Measurements from ENCODE around the gene ZNF79.
A peak's percentile ranks its signal among the peaks of the same experiment; 100 is the strongest.
"Not testable (repeated sequence)": the region's sequence is repeated elsewhere in the genome, so short reads cannot be mapped to it uniquely, and the experiment has no call there.

ZNF79 gene

DNA sequence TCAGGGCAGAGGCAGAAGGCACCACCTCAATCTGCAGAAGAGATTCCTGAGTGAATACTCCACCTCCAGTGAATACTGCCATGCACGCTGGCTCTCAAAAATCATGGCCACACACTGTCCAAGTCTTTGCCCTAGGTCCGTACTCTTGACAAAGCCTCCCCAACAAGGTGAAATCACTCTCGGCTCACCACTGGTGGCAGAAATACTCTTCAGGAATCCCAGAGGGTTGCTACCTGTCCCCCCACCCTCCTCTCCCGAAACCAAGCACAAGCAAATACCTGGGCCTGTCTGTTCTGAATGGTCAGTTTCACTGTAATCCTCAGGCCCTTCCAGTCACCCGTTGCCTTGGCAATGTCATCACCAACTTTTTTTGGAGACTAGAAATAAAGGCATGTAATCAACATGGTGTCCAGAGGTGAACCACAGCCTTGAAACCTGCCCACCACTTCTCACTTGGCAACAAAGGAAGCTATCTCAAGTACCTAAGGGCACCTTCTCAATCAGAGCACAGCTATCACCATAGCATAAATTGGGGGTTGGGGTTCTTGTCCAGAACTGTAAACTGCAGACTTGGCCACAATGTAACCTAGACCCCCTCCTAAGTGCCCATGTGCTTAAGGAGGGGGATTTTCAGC lies 25.3 kb downstream of the ZNF79 start:
- no peak for TF ChIP-seq POLR2A (IDR thresholded peaks at IDR 0.05; ENCODE audit: low read length)
- TF ChIP-seq GATA1 (IDR thresholded peaks at IDR 0.05; ENCODE audit: low read depth, low read length), result no peak
- DNase-seq, result no peak

- no peak for TF ChIP-seq POLR2A (IDR thresholded peaks at IDR 0.05; ENCODE audit: low read length)
- TF ChIP-seq GATA1 (IDR thresholded peaks at IDR 0.05; ENCODE audit: low read depth, low read length), result no peak
- DNase-seq, result peak; percentile 64 to 66
These were observed 26.1 kb downstream of the ZNF79 start for GRCh38 chr9:127450243-127450760.

- TF ChIP-seq GATA1 (IDR thresholded peaks at IDR 0.05; ENCODE audit: low read depth, low read length) (no peak), POLR2A (IDR thresholded peaks at IDR 0.05; ENCODE audit: low read length) (peak; percentile 100)
- peak; percentile 96 to 99 for DNase-seq
These were observed 26.8 kb downstream of the ZNF79 start, which contains the start of the genes LRSAM1 and RPL12 for GRCh38 chr9:127450830-127451607. Gene LRSAM1 (plus strand): TSS chr9:127451510. CDS start chr9:127454528, 3,018 bp downstream. Gene RPL12 (minus strand): TSS chr9:127451406. CDS start chr9:127451317, 89 bp downstream.

DNA sequence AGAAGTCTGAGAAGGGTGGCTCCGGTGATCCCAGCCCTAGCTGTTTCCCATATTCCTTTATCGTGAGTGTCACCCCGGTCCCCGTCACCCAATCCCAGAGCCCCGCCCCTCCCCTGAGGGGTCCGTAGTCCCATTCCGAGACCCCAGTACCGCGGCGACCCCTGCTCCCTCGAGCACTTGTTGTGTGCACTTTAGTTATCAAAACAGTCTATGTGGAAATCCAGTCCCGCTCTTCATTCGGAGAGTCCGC lies 27.4 kb downstream of the ZNF79 start:
- DNase-seq, result peak; percentile 62 to 75
- TF ChIP-seq POLR2A (IDR thresholded peaks at IDR 0.05; ENCODE audit: low read length), result no peak
- TF ChIP-seq GATA1 (IDR thresholded peaks at IDR 0.05; ENCODE audit: low read depth, low read length), result no peak

GRCh38 chr9:127451858-127452656 lies 27.9 kb downstream of the ZNF79 start:
- TF ChIP-seq GATA1 (IDR thresholded peaks at IDR 0.05; ENCODE audit: low read depth, low read length) (no peak), POLR2A (IDR thresholded peaks at IDR 0.05; ENCODE audit: low read length) (no peak)
- DNase-seq, result peak; percentile 66 to 69

DNA sequence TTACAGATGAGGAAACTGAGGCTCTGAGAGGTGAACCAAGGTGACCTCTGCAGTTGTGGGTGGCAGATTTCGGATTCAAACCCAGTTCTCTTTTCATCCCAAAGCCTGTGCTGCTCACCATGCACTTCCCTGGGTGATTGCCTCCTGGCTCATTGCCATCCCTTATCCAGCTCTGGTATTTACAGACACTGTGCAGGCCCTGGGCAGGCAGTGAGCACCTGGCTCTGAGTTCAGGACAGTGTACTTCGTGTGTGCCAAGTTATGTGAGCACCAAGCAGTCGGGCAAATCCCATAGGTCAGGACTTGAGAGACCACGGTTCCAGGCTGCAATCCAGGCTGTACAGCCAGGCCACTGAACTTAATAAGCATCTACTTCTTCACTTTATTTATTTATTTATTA lies 28.5 kb downstream of the ZNF79 start:
- TF ChIP-seq GATA1 (IDR thresholded peaks at IDR 0.05; ENCODE audit: low read depth, low read length) (no peak), POLR2A (IDR thresholded peaks at IDR 0.05; ENCODE audit: low read length) (no peak)
- DNase-seq, result peak; percentile 58 to 63

DNA sequence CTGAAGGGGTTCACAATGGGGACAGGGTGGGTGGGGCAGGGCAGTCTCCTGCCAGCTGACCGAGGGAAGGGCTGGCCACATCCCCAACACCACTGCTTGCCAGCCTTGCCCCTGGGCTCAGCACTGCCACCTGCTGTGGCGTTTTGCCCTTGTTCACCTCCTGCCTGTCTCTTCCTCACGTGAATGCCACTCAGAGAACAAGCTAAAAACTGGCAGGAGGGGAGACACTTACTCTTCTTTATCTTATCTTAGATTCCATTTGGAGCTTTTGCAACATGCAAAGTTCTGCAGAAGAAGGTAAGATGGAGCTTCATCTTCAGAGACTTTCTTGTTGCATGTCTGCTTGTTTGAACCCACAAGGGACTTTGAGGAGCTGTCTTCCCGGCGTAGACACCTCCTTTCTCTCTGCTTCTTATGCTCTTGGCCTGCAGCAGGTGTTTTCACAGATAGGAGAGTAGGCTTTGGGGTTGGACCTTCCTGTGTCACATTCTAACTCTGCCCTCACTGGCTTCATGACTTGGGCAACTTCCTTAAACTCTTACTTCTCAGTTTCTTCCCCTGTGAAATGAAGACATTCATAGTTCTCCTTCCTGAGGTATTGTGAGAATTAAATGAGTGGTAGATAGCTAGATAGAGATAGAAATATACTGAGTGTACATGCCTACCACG lies 31.3 kb downstream of the ZNF79 start:
- DNase-seq, result peak; percentile 83 to 93

DNA sequence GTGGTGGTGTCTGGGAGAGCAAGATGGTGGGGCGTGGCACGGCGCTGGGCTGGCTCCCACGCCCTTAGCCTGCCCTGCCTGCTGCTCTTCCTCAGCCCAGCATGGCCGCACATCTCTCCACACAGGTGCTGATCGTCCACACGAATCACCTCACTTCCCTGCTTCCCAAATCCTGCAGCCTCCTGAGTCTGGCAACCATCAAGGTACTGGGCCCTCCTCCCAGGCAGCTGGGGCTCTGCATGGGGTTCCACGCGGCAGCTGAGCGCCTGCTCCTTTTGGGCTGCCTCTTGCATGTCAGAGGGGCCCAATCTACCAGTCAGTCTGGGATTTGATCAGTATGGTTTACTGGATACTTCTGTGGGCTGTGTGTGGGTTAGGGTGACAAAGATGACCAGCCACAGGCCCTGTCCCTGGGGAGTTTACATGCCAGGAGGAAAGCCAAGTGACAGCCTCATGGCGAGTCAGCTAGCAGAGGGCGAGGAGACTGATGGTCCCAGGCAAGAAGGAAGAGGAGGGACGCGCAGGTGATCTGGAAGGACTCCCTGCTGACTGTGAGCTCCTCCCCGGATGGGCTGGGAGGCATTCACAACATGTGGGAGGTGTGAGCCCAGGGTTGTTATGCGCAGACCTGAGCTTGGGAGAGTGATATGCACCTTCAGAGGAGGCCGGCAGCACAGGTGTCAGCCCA lies 33.2 kb downstream of the ZNF79 start:
- TF ChIP-seq POLR2A (IDR thresholded peaks at IDR 0.05; ENCODE audit: low read length), result no peak
- TF ChIP-seq GATA1 (IDR thresholded peaks at IDR 0.05; ENCODE audit: low read depth, low read length), result no peak

More for the DNA sequence above, 31.3 kb downstream of the ZNF79 start:
- no peak for TF ChIP-seq GATA1 (IDR thresholded peaks at IDR 0.05; ENCODE audit: low read depth, low read length)
- TF ChIP-seq POLR2A (IDR thresholded peaks at IDR 0.05; ENCODE audit: low read length), result peak; percentile 38

GRCh38 chr9:127458921-127459320 lies 34.7 kb downstream of the ZNF79 start:
- no peak for DNase-seq
- no peak for TF ChIP-seq POLR2A (IDR thresholded peaks at IDR 0.05; ENCODE audit: low read length)
- TF ChIP-seq GATA1 (IDR thresholded peaks at IDR 0.05; ENCODE audit: low read depth, low read length), result no peak

More for the DNA sequence above, 33.2 kb downstream of the ZNF79 start:
- DNase-seq, result peak in 1 of 2 experiments; percentile 30

- no peak for TF ChIP-seq POLR2A (IDR thresholded peaks at IDR 0.05; ENCODE audit: low read length)
- TF ChIP-seq GATA1 (IDR thresholded peaks at IDR 0.05; ENCODE audit: low read depth, low read length), result no peak
- no peak for DNase-seq
These were observed 39.2 kb downstream of the ZNF79 start for GRCh38 chr9:127463382-127463781.

- no peak for DNase-seq
- TF ChIP-seq POLR2A (IDR thresholded peaks at IDR 0.05; ENCODE audit: low read length) (no peak), GATA1 (IDR thresholded peaks at IDR 0.05; ENCODE audit: low read depth, low read length) (no peak)
These were observed 39.7 kb downstream of the ZNF79 start for GRCh38 chr9:127463911-127464310.

DNA sequence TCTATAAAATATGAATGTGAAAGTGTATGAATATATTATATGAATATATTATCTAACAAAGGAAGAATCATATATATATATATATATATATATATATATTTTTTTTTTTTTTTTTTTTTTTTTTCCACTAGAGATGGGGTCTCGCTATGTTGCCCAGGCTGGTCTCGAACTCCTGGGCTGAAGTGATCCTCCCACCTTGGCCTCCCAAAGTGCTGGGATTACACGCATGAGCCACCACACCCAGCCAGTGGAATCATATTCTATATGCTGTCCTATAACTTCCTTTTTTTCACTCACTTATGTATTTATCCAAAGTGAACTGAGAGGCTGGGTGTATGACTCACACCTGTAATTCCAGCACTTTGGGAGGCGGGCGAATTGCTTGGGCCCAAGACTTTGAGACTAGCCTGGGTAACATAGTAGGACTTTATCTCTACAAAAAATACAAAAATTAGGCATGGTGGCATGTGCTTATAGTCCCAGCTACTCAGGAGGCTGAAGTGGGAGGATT lies 42.3 kb downstream of the ZNF79 start:
- not testable (repeated sequence) for DNase-seq

DNA sequence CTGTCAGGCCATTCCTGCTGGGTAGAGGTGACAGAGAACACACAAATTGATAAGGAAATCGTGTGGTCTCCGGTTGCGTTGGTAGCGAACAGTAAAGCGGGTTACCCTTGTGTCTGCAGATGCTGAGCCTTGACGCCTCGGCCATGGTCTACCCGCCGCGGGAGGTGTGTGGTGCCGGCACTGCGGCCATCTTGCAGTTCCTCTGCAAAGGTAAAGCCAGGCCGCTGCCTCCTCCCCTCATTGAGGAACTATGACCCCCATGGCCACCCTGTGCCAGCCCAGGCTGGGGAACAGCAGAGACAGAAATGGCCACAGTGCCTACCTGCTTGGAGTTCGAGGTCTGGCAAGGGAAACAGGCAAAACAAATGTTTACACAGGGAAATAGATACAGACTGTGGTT lies 43.4 kb downstream of the ZNF79 start:
- no peak for DNase-seq
- TF ChIP-seq POLR2A (IDR thresholded peaks at IDR 0.05; ENCODE audit: low read length), result no peak
- TF ChIP-seq GATA1 (IDR thresholded peaks at IDR 0.05; ENCODE audit: low read depth, low read length), result no peak
